Measurements from ENCODE around the gene CDK10.
A peak's percentile ranks its signal among the peaks of the same experiment; 100 is the strongest.

Gene CDK10

DNA sequence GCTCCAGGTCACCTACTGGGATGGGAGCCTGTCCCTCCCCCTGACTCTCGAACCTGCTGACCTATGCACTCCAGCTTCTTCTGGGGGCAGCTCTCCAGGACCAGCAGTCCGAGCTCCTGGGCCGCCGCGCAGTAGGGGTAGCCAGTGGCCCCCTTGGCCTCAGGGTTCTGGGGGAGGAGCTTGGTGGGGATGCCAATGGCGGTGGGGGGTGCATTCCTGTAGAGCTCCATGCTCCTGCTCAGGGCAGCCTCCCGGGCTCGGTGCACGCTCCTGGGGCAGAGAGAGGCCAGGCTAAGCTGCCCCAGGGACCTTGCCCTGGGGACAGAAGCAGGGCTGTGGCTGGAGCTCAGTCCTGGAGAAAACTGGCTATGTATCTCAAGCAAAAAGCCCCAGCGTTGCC lies 22.7 kb downstream of the CDK10 start:
- H3K4me1 ChIP-seq (ENCODE audit: insufficient read depth, low read length), result peaks cover 7% of the 10 kb centered on the region
- H3K9me3 ChIP-seq (ENCODE audit: insufficient read depth, low read depth, low read length), result no peaks in the 10 kb centered on the region
- no peak overlapping the region for H3K27ac ChIP-seq (ENCODE audit: low read length)
- H3K36me3 ChIP-seq (ENCODE audit: insufficient read depth, low read depth, low read length), result peaks cover 5% of the 10 kb centered on the region; the same call in 1 of the 2 replicates
- no peak overlapping the region for H3K4me3 ChIP-seq (ENCODE audit: low read length)
- peaks cover 20% of the 10 kb centered on the region; the same call in 1 of the 2 replicates for H3K27me3 ChIP-seq (ENCODE audit: insufficient read depth, low read length)
- H3K9ac ChIP-seq (ENCODE audit: low read depth, low read length), result no peak overlapping the region

DNA sequence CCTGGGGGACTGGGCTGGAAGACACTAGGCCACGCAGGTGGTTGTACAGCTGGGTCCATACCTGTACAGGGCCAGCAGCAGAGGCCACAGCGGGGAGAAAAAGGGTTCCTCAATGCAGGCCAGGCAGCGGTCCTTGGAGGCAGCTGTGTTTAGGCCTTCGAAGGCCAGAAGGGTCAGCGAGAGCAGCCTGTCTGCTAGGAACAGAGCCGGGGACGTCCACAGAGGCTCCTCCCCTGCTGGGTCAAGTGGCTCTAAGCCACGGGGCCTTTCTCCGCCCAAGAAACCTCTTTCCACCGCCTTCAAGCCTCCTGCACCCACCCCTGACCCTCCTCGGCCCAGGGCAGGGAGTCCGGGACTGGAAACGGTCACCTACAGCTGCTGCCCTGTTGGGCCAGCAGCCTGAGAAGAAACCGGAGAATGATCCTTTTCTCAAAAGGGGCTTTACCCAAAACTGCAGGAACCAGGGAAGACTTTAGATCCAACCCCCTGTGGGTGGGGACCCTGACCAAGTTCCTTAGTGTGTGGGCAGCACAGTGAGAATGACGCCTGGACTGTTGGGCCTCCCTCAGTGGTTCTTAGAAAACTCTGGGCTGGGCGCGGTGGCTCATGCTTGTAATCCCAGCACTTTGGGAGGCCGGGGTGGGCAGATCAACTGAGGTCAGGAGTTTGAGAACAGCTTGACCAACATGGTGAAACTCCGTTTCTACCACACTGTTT lies 23.4 kb downstream of the CDK10 start:
- no peak overlapping the region for H3K9ac ChIP-seq (ENCODE audit: low read depth, low read length)
- H3K4me1 ChIP-seq (ENCODE audit: insufficient read depth, low read length), result peaks cover 7% of the 10 kb centered on the region
- no peak overlapping the region for H3K27ac ChIP-seq (ENCODE audit: low read length)
- H3K9me3 ChIP-seq (ENCODE audit: insufficient read depth, low read depth, low read length), result no peaks in the 10 kb centered on the region
- H3K36me3 ChIP-seq (ENCODE audit: insufficient read depth, low read depth, low read length), result peaks cover 12% of the 10 kb centered on the region; the same call in 1 of the 2 replicates
- H3K4me3 ChIP-seq (ENCODE audit: low read length), result no peak overlapping the region
- peaks cover 20% of the 10 kb centered on the region; the same call in 1 of the 2 replicates for H3K27me3 ChIP-seq (ENCODE audit: insufficient read depth, low read length)

DNA sequence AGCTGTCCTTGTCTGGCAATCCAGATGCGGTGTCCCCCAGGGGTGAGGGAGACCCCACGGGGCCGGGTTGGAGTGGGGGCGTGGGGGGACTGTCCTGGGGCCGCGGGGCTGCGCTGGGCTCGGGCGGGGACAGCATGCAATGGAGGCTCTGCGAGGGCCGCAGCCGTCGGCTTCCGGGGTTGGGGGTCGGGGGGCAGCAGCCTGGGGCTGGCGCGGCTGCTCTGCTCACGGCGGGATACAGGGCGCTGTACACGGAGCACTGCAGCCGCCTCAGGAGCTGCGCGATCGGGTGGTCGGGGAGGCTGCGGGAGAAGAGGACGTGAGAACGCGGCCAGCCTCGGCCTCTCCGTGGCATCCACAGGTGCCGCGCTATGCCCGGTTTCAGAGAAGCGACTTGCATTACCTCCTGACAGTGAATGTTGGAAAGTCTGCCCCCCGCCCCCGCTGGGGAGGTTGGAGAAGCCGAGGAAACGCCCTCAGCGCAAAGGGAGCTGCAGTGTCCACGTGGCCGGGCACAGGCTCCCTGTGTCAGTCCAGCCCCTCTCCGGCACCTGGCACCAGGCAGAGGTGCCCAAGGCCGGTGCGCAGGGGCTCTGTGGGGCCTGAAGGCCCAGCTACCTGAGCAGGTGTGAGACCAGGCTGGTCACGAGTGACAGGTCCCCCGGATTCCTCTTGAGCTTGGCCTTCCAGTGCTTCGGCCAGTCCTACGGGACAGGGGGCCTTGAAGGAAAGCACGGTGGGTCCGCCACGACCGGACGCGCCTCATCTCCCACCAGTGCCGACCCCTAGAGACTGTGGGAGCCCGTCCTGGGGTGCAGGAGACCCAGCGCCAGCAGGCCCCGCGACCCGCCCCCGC lies 24.4 kb downstream of the CDK10 start:
- Histone ChIP-seq H3K27me3 (ENCODE audit: insufficient read depth, low read length) (peaks cover 15% of the 10 kb centered on the region; the same call in 1 of the 2 replicates), H3K4me3 (ENCODE audit: low read length) (no peak overlapping the region), H3K9ac (ENCODE audit: low read depth, low read length) (no peak overlapping the region), H3K9me3 (ENCODE audit: insufficient read depth, low read depth, low read length) (no peaks in the 10 kb centered on the region), H3K27ac (ENCODE audit: low read length) (no peak overlapping the region), H3K4me1 (ENCODE audit: insufficient read depth, low read length) (peaks cover 7% of the 10 kb centered on the region), H3K36me3 (ENCODE audit: insufficient read depth, low read depth, low read length) (peaks cover 12% of the 10 kb centered on the region; the same call in 1 of the 2 replicates)

DNA sequence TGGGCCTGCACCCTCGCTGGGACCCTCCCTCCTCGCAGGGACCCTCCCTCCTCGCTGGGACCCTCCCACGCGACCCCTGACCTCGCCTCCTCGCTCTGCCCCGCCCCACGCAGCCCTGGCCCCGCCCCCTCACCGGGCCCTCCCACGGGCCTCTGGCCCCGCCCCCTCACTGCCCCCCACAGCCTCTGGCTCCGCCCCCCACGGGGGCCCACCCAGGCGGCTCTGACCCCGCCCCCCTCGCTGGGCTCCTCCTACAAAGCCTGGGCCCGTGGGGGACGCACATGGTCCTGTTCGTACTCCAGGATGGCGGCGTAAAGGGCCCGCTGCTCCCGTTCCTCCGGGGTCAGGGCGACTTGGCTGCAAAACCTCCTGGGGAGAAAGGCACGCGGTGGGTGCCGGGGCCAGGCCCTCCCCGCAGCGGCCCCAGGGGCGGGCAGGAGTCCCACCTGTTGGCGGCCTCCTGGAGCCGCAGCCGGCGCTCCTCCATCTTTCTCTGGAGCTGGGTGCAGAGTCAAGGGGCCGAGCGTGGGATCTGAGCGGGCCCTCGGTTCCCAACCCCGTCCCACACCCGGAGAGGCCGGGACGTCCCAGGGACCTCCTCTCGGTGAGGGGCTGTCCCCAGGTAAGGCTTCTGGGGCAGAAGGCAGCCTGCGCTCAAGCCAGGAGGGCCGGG lies 25.2 kb downstream of the CDK10 start:
- Histone ChIP-seq H3K27me3 (ENCODE audit: insufficient read depth, low read length) (peaks cover 16% of the 10 kb centered on the region; the same call in 1 of the 2 replicates), H3K4me1 (ENCODE audit: insufficient read depth, low read length) (peaks cover 7% of the 10 kb centered on the region; the same call in 1 of the 2 replicates), H3K9ac (ENCODE audit: low read depth, low read length) (peak overlapping the region; percentile 90; the same call in 1 of the 2 replicates), H3K36me3 (ENCODE audit: insufficient read depth, low read depth, low read length) (peaks cover 12% of the 10 kb centered on the region; the same call in 1 of the 2 replicates), H3K9me3 (ENCODE audit: insufficient read depth, low read depth, low read length) (no peaks in the 10 kb centered on the region), H3K27ac (ENCODE audit: low read length) (no peak overlapping the region), H3K4me3 (ENCODE audit: low read length) (peak overlapping the region; percentile 82)

DNA sequence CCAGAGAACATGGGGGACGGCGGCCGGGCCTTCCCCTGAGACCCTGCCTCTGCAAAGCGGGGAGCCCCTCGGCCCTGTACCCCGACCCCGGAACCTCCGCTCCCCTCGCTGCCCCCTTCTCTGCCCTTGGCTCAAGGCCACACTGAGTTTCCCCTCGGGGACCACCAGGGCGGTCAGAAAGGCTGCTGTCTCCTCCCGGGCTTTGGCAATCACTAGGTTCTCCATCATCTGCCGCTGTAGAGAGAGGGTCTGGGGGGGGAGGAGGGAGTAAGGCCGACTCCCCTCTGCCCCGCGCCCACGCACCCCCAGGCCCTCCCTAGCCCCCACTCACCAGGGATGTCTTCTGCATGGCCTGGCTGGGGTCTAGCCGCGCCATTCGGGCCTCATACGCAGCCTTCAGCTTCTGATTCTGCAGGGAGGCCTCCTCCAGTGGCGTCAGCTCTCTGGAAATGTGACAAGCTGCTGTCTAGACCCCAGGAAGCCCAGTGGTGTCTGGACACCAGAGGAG lies 25.8 kb downstream of the CDK10 start:
- H3K4me3 ChIP-seq (ENCODE audit: low read length), result peak overlapping the region; percentile 82
- no peaks in the 10 kb centered on the region for H3K9me3 ChIP-seq (ENCODE audit: insufficient read depth, low read depth, low read length)
- peaks cover 19% of the 10 kb centered on the region; the same call in 1 of the 2 replicates for H3K27me3 ChIP-seq (ENCODE audit: insufficient read depth, low read length)
- no peak overlapping the region for H3K27ac ChIP-seq (ENCODE audit: low read length)
- peak overlapping the region; percentile 90; the same call in 1 of the 2 replicates for H3K9ac ChIP-seq (ENCODE audit: low read depth, low read length)
- H3K36me3 ChIP-seq (ENCODE audit: insufficient read depth, low read depth, low read length), result peaks cover 12% of the 10 kb centered on the region; the same call in 1 of the 2 replicates
- peaks cover 7% of the 10 kb centered on the region; the same call in 1 of the 2 replicates for H3K4me1 ChIP-seq (ENCODE audit: insufficient read depth, low read length)

DNA sequence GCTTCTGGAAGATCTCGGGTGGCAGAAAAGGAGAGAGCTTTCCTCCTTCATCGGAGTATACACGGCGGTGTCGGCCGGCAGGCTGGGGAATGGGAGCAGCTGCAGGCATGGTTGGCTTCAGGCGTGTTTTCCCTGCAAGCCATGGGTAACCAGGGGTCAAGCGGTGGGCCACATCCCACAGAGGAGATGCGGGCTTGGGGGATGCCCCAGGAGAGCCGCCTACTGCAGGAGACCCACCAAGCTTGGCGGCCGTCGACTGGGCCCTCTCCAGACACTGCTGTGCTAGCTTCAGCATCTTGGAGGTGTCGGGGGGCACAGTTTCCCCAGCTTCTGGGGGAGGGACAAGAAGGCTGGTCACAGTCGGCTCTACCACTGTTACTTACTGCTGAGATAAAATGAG lies 30.0 kb downstream of the CDK10 start:
- Histone ChIP-seq H3K4me1 (ENCODE audit: insufficient read depth, low read length) (no peaks in the 10 kb centered on the region; the same call in 1 of the 2 replicates), H3K36me3 (ENCODE audit: insufficient read depth, low read depth, low read length) (peaks cover 12% of the 10 kb centered on the region; the same call in 1 of the 2 replicates), H3K9ac (ENCODE audit: low read depth, low read length) (no peak overlapping the region), H3K9me3 (ENCODE audit: insufficient read depth, low read depth, low read length) (no peaks in the 10 kb centered on the region), H3K4me3 (ENCODE audit: low read length) (no peak overlapping the region), H3K27me3 (ENCODE audit: insufficient read depth, low read length) (peaks cover 42% of the 10 kb centered on the region), H3K27ac (ENCODE audit: low read length) (no peak overlapping the region)

DNA sequence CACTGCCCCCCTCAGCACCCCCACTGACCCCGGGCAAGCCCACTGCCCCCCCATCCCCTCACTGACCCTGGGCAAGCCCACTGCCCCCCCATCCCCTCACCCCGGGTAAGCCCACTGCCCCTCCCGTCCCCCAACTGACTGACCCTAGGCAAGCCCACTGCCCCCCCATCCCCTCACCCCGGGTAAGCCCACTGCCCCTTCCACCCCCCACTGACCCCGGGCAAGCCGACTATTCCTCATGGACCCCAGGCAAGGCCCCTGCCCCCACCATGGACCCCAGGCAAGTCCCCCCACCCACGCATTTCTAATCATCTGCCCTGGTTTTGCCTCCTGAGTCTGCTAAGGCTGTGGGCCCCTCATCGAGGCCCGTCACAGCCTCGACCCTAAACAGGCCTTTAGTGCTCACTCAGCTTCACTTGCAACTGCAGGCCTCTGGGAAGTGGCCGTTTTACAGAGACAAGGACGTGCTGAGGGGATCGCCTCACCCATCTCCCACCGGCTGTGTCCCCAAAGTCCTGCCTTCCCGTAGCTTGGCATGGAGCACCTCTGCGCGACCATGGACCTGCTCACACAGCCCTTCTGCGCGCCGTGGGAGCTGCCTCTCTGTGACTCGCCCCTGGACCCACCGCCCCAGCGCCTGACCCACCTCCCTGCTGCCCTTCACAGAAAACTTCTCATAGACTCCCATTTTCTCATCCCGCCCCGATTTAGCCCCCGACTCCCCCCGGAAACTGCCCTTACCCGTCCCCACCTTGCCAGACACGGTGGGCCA lies 30.6 kb downstream of the CDK10 start:
- Histone ChIP-seq H3K27ac (ENCODE audit: low read length) (no peak overlapping the region), H3K4me1 (ENCODE audit: insufficient read depth, low read length) (no peaks in the 10 kb centered on the region; the same call in none of the 2 replicates), H3K9ac (ENCODE audit: low read depth, low read length) (no peak overlapping the region), H3K36me3 (ENCODE audit: insufficient read depth, low read depth, low read length) (peaks cover 12% of the 10 kb centered on the region; the same call in 1 of the 2 replicates), H3K4me3 (ENCODE audit: low read length) (no peak overlapping the region), H3K9me3 (ENCODE audit: insufficient read depth, low read depth, low read length) (no peaks in the 10 kb centered on the region), H3K27me3 (ENCODE audit: insufficient read depth, low read length) (peaks cover 46% of the 10 kb centered on the region)

DNA sequence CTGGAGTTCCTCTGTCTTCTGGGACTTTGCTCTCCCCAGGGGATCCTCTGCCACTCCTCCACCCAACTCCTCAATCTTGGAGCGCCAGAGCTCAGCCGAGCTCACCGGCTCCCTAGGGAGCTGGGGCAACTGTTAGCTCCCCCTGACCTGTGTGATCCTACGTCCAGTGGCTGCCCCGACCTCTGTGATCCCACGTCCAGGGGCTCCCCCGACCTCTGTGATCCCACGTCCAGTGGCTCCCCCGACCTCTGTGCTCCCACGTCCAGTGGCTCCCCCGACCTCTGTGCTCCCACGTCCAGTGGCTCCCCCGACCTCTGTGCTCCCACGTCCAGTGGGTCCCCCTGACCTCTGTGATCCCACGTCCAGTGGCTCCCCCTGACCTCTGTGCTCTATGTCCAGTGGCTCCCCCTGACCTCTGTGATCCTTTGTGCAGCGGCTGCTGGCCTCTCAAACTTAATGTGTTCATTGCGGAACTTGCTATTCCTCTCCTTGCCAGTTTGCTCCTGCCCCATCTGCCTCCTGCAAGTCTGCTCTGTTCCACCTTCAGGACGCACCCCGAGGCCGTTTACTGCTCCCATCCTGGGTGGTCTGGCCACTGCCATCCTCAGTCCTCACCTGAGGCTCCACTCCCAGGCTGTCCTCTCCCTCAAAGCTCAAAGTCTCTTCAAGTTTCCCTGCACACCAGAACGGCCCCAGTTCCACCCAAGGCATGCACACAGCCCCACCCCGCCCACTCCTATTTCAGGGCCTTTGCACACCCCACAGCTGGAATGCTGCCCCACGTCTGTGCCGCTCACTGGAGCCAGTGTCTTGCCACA lies 31.4 kb downstream of the CDK10 start:
- Histone ChIP-seq H3K4me1 (ENCODE audit: insufficient read depth, low read length) (no peaks in the 10 kb centered on the region; the same call in none of the 2 replicates), H3K9ac (ENCODE audit: low read depth, low read length) (no peak overlapping the region), H3K36me3 (ENCODE audit: insufficient read depth, low read depth, low read length) (peaks cover 12% of the 10 kb centered on the region; the same call in 1 of the 2 replicates), H3K27me3 (ENCODE audit: insufficient read depth, low read length) (peaks cover 54% of the 10 kb centered on the region), H3K9me3 (ENCODE audit: insufficient read depth, low read depth, low read length) (no peaks in the 10 kb centered on the region), H3K4me3 (ENCODE audit: low read length) (no peak overlapping the region), H3K27ac (ENCODE audit: low read length) (no peak overlapping the region)

DNA sequence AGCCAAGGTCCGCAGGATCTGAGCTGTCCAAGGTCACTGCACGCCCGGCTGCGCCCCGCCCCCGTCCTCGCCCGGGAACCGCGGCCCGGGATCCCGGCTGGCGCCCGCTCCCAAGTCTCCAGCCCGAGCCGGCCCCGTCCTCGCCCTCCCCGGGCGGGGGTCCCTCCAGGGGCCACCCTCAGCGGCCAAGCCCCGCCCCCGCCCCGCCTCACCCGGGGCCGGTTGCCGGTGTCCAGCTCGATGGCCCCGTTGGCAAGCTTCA lies 34.0 kb downstream of the CDK10 start:
- H3K27me3 ChIP-seq (ENCODE audit: insufficient read depth, low read length), result peaks cover 63% of the 10 kb centered on the region
- no peaks in the 10 kb centered on the region; the same call in none of the 2 replicates for H3K4me1 ChIP-seq (ENCODE audit: insufficient read depth, low read length)
- H3K27ac ChIP-seq (ENCODE audit: low read length), result no peak overlapping the region

More for the DNA sequence above, 34.0 kb downstream of the CDK10 start:
- H3K36me3 ChIP-seq (ENCODE audit: insufficient read depth, low read depth, low read length), result peaks cover 10% of the 10 kb centered on the region; the same call in 1 of the 2 replicates
- H3K4me3 ChIP-seq (ENCODE audit: low read length), result peak overlapping the region; percentile 70
- no peaks in the 10 kb centered on the region for H3K9me3 ChIP-seq (ENCODE audit: insufficient read depth, low read depth, low read length)
- H3K9ac ChIP-seq (ENCODE audit: low read depth, low read length), result peak overlapping the region; percentile 75; the same call in 1 of the 2 replicates

All from iPS-20b (cell line).